Caco-2 (cell line): ENCODE measurements around the gene KLK14. TPM values are rescaled to one million over a fixed set of nuclear protein-coding genes. Genes with fewer than 3 reads are reported as not detected.

Experiments used
- BruUV-seq: library from RNA; stranded (reverse); fragments of 400-500 nt; replicated peaks from 2 replicates; lab custom pipeline; 2021; lab: Mats Ljungman, UMichigan
- CTCF ChIA-PET: fragments of 300-600 bp; sonication (Branson Sonifier 250); formaldehyde crosslinking; loops from one replicate; lab custom pipeline; 2022; ENCODE audit warnings: antibody characterized with exemption; lab: Charles Lee
- POLR2A ChIA-PET: fragments of 300-600 bp; sonication (Branson Sonifier 250); formaldehyde crosslinking; loops from one replicate; lab custom pipeline; 2022; ENCODE audit warnings: antibody characterized with exemption; lab: Charles Lee
- DNase-seq, 2 experiments: peaks; one replicate each; pipeline versions ENCODE4 v3.0.0 to v3.0.0-alpha.2; 2020 to 2022
- H3K27me3 ChIP-seq: replicated peaks from 2 replicates; pipeline ENCODE4 v1.6.0; 2011; ENCODE audit warnings: low read length; ENCODE audit not compliant: control insufficient read depth, insufficient read depth
- H3K36me3 ChIP-seq: 2 replicates; pipeline ENCODE4 v1.5.1; 2011; ENCODE audit warnings: low read length; ENCODE audit not compliant: control insufficient read depth, insufficient read depth
- H3K4me1 ChIP-seq: fragments of 250-450 bp; sonication (Bioruptor Pico); 2 replicates; pipeline ENCODE4 v1.5.1; 2020; ENCODE audit warnings: mild to moderate bottlenecking
- H3K4me3 ChIP-seq: 2 replicates; pipeline ENCODE4 v1.5.1; 2011; ENCODE audit warnings: low read depth, mild to moderate bottlenecking, control low read depth, low read length
- H3K9me3 ChIP-seq: fragments of 250-450 bp; sonication (Bioruptor Pico); 2 replicates; pipeline ENCODE4 v1.5.1; 2020; ENCODE audit warnings: mild to moderate bottlenecking, moderate library complexity
- H3K27ac Mint-ChIP-seq: one replicate; pipeline ENCODE4 v1.8.0; 2022; ENCODE audit warnings: mixed read lengths; ENCODE audit not compliant: unreplicated experiment
- H3K27me3 Mint-ChIP-seq: one replicate; pipeline ENCODE4 v1.8.0; 2022; ENCODE audit warnings: mixed read lengths; ENCODE audit not compliant: insufficient read depth, unreplicated experiment
- H3K36me3 Mint-ChIP-seq: one replicate; pipeline ENCODE4 v1.8.0; 2022; ENCODE audit warnings: mild to moderate bottlenecking, mixed read lengths; ENCODE audit not compliant: insufficient read depth, unreplicated experiment
- H3K4me1 Mint-ChIP-seq: one replicate; pipeline ENCODE4 v1.8.0; 2022; ENCODE audit warnings: low read depth, mixed read lengths; ENCODE audit not compliant: unreplicated experiment
- H3K4me3 Mint-ChIP-seq: one replicate; pipeline ENCODE4 v1.8.0; 2022; ENCODE audit warnings: mild to moderate bottlenecking, moderate library complexity, mixed read lengths; ENCODE audit not compliant: unreplicated experiment
- H3K9me3 Mint-ChIP-seq: one replicate; pipeline ENCODE4 v1.8.0; 2022; ENCODE audit warnings: mixed read lengths; ENCODE audit not compliant: unreplicated experiment
- CTCF ChIP-seq, 2 experiments: fragments of 200-600 bp in 1 of 2; IDR thresholded peaks; 1 replicate in 1 of 2; 2 replicates in 1 of 2; pipeline versions ENCODE4 v1.5.1 to v1.8.0; 2011 to 2022; ENCODE audit warnings: antibody characterized with exemption in 1 of 2, control low read depth in 1 of 2, inconsistent platforms in 1 of 2, low read depth in 1 of 2, low read length in 1 of 2, mild to moderate bottlenecking in 1 of 2, moderate library complexity in 1 of 2; ENCODE audit not compliant: insufficient read depth in 1 of 2, severe bottlenecking in 1 of 2, unreplicated experiment in 1 of 2
- intact Hi-C: fragments of 100-400 bp; cut with micrococcal nuclease; formaldehyde crosslinking; loops from one replicate; pipeline ENCODE4 v1.10.0; 2022; ENCODE audit not compliant: unreplicated experiment
- total RNA-seq: library from RNA; stranded (reverse); gene quantifications from 2 replicates; pipeline ENCODE4 v1.2.3, GENCODE V29; 2022

Gene KLK14
- total RNA-seq, 1 experiment from 2014 or later, result not detected

- Histone ChIP-seq H3K4me1 (no peaks in the 10 kb centered on the region; the same call in 1 of the 2 replicates), H3K4me3 (no peak overlapping the region), H3K9me3 (no peaks in the 10 kb centered on the region), H3K27me3 (no peaks in the 10 kb centered on the region), H3K36me3 (no peaks in the 10 kb centered on the region)
- POLR2A ChIA-PET, result no interaction called here
- CTCF ChIA-PET, result no interaction called here
- no peaks in the 10 kb centered on the region for H3K36me3 Mint-ChIP-seq
- intact Hi-C loops, result no loop called here
- no peak overlapping the region for H3K27ac Mint-ChIP-seq
- H3K4me3 Mint-ChIP-seq, result no peak overlapping the region
- H3K4me1 Mint-ChIP-seq, result peaks cover 7% of the 10 kb centered on the region
- no peak for DNase-seq
- H3K27me3 Mint-ChIP-seq, result peaks cover 12% of the 10 kb centered on the region
- H3K9me3 Mint-ChIP-seq, result no peaks in the 10 kb centered on the region
- TF ChIP-seq CTCF (IDR thresholded peaks at IDR 0.05; ENCODE audit: insufficient read depth in 1 of 2, low read depth in 1 of 2, low read length in 1 of 2, severe bottlenecking in 1 of 2, unreplicated experiment in 1 of 2), result no peak
- BruUV-seq, result no TSS peak
Measured at GRCh38 chr19:51125421-51126075, 42.9 kb upstream of the KLK14 start.

- intact Hi-C loops, result no loop called here
- no peaks in the 10 kb centered on the region; the same call in 1 of the 2 replicates for H3K4me1 ChIP-seq
- no TSS peak for BruUV-seq
- Mint-ChIP-seq H3K27ac (no peak within 1 kb of the TSS), H3K36me3 (no peaks in the 10 kb centered on the region), H3K27me3 (peaks cover 12% of the 10 kb centered on the region), H3K4me1 (peaks cover 7% of the 10 kb centered on the region), H3K4me3 (no peak within 1 kb of the TSS), H3K9me3 (no peaks in the 10 kb centered on the region)
- ChIA-PET CTCF (no interaction called here), POLR2A (no interaction called here)
- no peaks in the 10 kb centered on the region for H3K36me3 ChIP-seq
- no peak for DNase-seq
- H3K4me3 ChIP-seq, result no peak within 1 kb of the TSS
- no peak for TF ChIP-seq CTCF (IDR thresholded peaks at IDR 0.05; ENCODE audit: insufficient read depth in 1 of 2, low read depth in 1 of 2, low read length in 1 of 2, severe bottlenecking in 1 of 2, unreplicated experiment in 1 of 2)
- no peaks in the 10 kb centered on the region for H3K27me3 ChIP-seq
- H3K9me3 ChIP-seq, result no peaks in the 10 kb centered on the region
Measured at GRCh38 chr19:51124729-51125128, 42.0 kb upstream of the KLK14 start, which contains the start of gene SIGLEC9. SIGLEC9 (plus strand) TSS chr19:51124906; CDS start chr19:51124975, 69 bp downstream.

GRCh38 chr19:51124216-51124615, 41.5 kb upstream of the KLK14 start:
- intact Hi-C loops, result no loop called here
- ChIA-PET CTCF (no interaction called here), POLR2A (no interaction called here)
- Mint-ChIP-seq H3K36me3 (no peaks in the 10 kb centered on the region), H3K4me1 (peaks cover 7% of the 10 kb centered on the region), H3K4me3 (no peak overlapping the region), H3K27me3 (peaks cover 12% of the 10 kb centered on the region), H3K27ac (no peak overlapping the region), H3K9me3 (no peaks in the 10 kb centered on the region)
- no peak for DNase-seq
- BruUV-seq, result no TSS peak
- no peak for TF ChIP-seq CTCF (IDR thresholded peaks at IDR 0.05; ENCODE audit: insufficient read depth in 1 of 2, low read depth in 1 of 2, low read length in 1 of 2, severe bottlenecking in 1 of 2, unreplicated experiment in 1 of 2)
- Histone ChIP-seq H3K4me3 (no peak overlapping the region), H3K36me3 (no peaks in the 10 kb centered on the region), H3K4me1 (no peaks in the 10 kb centered on the region; the same call in 1 of the 2 replicates), H3K9me3 (no peaks in the 10 kb centered on the region), H3K27me3 (no peaks in the 10 kb centered on the region)
